SIG-M5 (cell line): ENCODE data around the gene SEC62.
A peak's percentile ranks its signal among the peaks of the same experiment; 100 is the strongest.

Source experiments
- DNase-seq: peaks from one replicate; lab custom pipeline; 2025; lab: John Stamatoyannopoulos, UW

SEC62 gene

GRCh38 chr3:169966428-169966950 lies at the start of gene SEC62:
SEC62 (plus strand) TSS chr3:169966807; CDS start chr3:169966823, 16 bp downstream.
- DNase-seq, result peak; percentile 33

- DNase-seq, result no peak
Observed at GRCh38 chr3:169923189-169923588, 43.4 kb upstream of the SEC62 start.

- no peak for DNase-seq
Observed at GRCh38 chr3:169923831-169924230, 42.8 kb upstream of the SEC62 start.

- DNase-seq, result no peak
Observed at GRCh38 chr3:169929830-169930519, 36.6 kb upstream of the SEC62 start.

- no peak for DNase-seq
Observed at GRCh38 chr3:169930843-169931242, 35.8 kb upstream of the SEC62 start.

GRCh38 chr3:169931747-169932520 lies 34.7 kb upstream of the SEC62 start:
- no peak for DNase-seq

- DNase-seq, result no peak
Observed at GRCh38 chr3:169939320-169939719, 27.3 kb upstream of the SEC62 start.

- no peak for DNase-seq
Observed at GRCh38 chr3:169939751-169940150, 26.9 kb upstream of the SEC62 start.

GRCh38 chr3:169940470-169941181 lies 26.0 kb upstream of the SEC62 start:
- DNase-seq, result no peak

- peak; percentile 86 for DNase-seq
Observed at GRCh38 chr3:169945313-169945712, 21.3 kb upstream of the SEC62 start.

GRCh38 chr3:169946336-169946735 lies 20.3 kb upstream of the SEC62 start:
- DNase-seq, result no peak

- no peak for DNase-seq
Observed at GRCh38 chr3:169948559-169949448, 17.8 kb upstream of the SEC62 start.

GRCh38 chr3:169952045-169952444 lies 14.6 kb upstream of the SEC62 start:
- DNase-seq, result peak; percentile 65

- no peak for DNase-seq
Observed at GRCh38 chr3:169953462-169954141, 13.0 kb upstream of the SEC62 start.

- peak; percentile 93 for DNase-seq
Observed at GRCh38 chr3:169954142-169954756, 12.4 kb upstream of the SEC62 start.

GRCh38 chr3:169955406-169955805 lies 11.2 kb upstream of the SEC62 start:
- DNase-seq, result no peak

GRCh38 chr3:169964176-169964575 lies 2.4 kb upstream of the SEC62 start:
- DNase-seq, result no peak

GRCh38 chr3:169965562-169966427 lies 812 bp upstream of the SEC62 start:
- no peak for DNase-seq
